Neural cell (in vitro differentiated cells): Measurements from ENCODE around the gene RBFOX2. TPM values are rescaled to one million over a fixed set of nuclear protein-coding genes. Genes with fewer than 3 reads are reported as not detected.

Experiments
- H2AFZ ChIP-seq: fragments of 200-600, 300-800 bp; sonication (generic), shearing (Covaris generic); 2 replicates; pipeline ENCODE4 v1.6.0; 2014; ENCODE audit warnings: low read depth, mild to moderate bottlenecking, antibody characterized with exemption, low read length, moderate library complexity
- H3F3A ChIP-seq: fragments of 200-600 bp; shearing (Covaris generic); 2 replicates; pipeline ENCODE4 v1.6.1; 2016; ENCODE audit warnings: mild to moderate bottlenecking, moderate library complexity, mixed read lengths, antibody characterized with exemption, low read length; ENCODE audit not compliant: insufficient read depth, poor library complexity, severe bottlenecking
- H3K27ac ChIP-seq: fragments of 200-600, 300-800 bp; sonication (generic), shearing (Covaris generic); 2 replicates; pipeline ENCODE4 v1.5.1; 2014; ENCODE audit warnings: mild to moderate bottlenecking, low read length, moderate library complexity
- H3K27me3 ChIP-seq: fragments of 300-800, 200-600 bp; sonication (generic), shearing (Covaris generic); 2 replicates; pipeline ENCODE4 v1.6.0; 2014; ENCODE audit warnings: mild to moderate bottlenecking, low read depth, low read length, moderate library complexity; ENCODE audit not compliant: insufficient read depth
- H3K36me3 ChIP-seq: fragments of 300-800, 200-600 bp; sonication (generic), shearing (Covaris generic); 2 replicates; pipeline ENCODE4 v1.5.1; 2014; ENCODE audit warnings: mild to moderate bottlenecking, antibody characterized with exemption, low read length, moderate library complexity; ENCODE audit not compliant: insufficient read depth
- H3K4me2 ChIP-seq: fragments of 300-800, 200-600 bp; sonication (generic), shearing (Covaris generic); 2 replicates; pipeline ENCODE4 v1.6.0; 2014; ENCODE audit warnings: mild to moderate bottlenecking, low read length
- H3K4me3 ChIP-seq: fragments of 300-800, 200-600 bp; sonication (generic), shearing (Covaris generic); 2 replicates; pipeline ENCODE4 v1.5.1; 2014; ENCODE audit warnings: mild to moderate bottlenecking, low read length, moderate library complexity
- H3K79me2 ChIP-seq: fragments of 200-600 bp; shearing (Covaris generic); replicated peaks from 2 replicates; pipeline ENCODE4 v1.6.0; 2014; ENCODE audit warnings: mild to moderate bottlenecking, low read length, moderate library complexity; ENCODE audit not compliant: insufficient read depth
- H3K9ac ChIP-seq: fragments of 300-800, 200-600 bp; sonication (generic), shearing (Covaris generic); 2 replicates; pipeline ENCODE4 v1.6.1; 2016; ENCODE audit warnings: mild to moderate bottlenecking, low read length, mixed read lengths
- H3K9me2 ChIP-seq: fragments of 200-600 bp; shearing (Covaris generic); 2 replicates; pipeline ENCODE4 v1.6.1; 2016; ENCODE audit warnings: mild to moderate bottlenecking, low read length, mixed read lengths; ENCODE audit not compliant: insufficient read depth
- H3K9me3 ChIP-seq: fragments of 200-600, 300-800 bp; sonication (generic), shearing (Covaris generic); 2 replicates; pipeline ENCODE4 v1.6.1; 2016; ENCODE audit warnings: mild to moderate bottlenecking, mixed run types, low read length, moderate library complexity, mixed read lengths
- H4K20me1 ChIP-seq: fragments of 200-600 bp; shearing (Covaris generic); 2 replicates; pipeline ENCODE4 v1.6.1; 2016; ENCODE audit warnings: mild to moderate bottlenecking, mixed run types; ENCODE audit not compliant: insufficient read depth
- EP300 ChIP-seq: fragments of 450-650 bp; conservative IDR thresholded peaks from 2 replicates; pipeline ENCODE4 v1.6.1; 2014; ENCODE audit warnings: antibody characterized with exemption, mild to moderate bottlenecking, moderate library complexity; ENCODE audit not compliant: poor library complexity, severe bottlenecking
- EZH2 ChIP-seq: fragments of 200-600, 300-800 bp; shearing (Covaris generic), sonication (generic); IDR thresholded peaks from 2 replicates; pipeline ENCODE4 v1.6.1; 2014; ENCODE audit warnings: antibody characterized with exemption, low read length, borderline replicate concordance, mild to moderate bottlenecking; ENCODE audit not compliant: insufficient read depth, poor library complexity, severe bottlenecking
- MXI1 ChIP-seq: fragments of 450-650 bp; conservative IDR thresholded peaks from 2 replicates; pipeline ENCODE4 v1.6.1; 2014; ENCODE audit warnings: antibody characterized with exemption, mild to moderate bottlenecking; ENCODE audit not compliant: poor library complexity, severe bottlenecking
- POLR2AphosphoS5 ChIP-seq: IDR thresholded peaks from 2 replicates; pipeline ENCODE4 v1.6.1; 2012
- RAD21 ChIP-seq: fragments of 450-650 bp; conservative IDR thresholded peaks from 2 replicates; pipeline ENCODE4 v1.6.1; 2014; ENCODE audit warnings: antibody characterized with exemption, mild to moderate bottlenecking, moderate library complexity
- SMC3 ChIP-seq: fragments of 450-650 bp; conservative IDR thresholded peaks from 2 replicates; pipeline ENCODE4 v1.6.1; 2014; ENCODE audit warnings: antibody characterized with exemption, mild to moderate bottlenecking, moderate library complexity; ENCODE audit not compliant: poor library complexity
- TAF1 ChIP-seq: IDR thresholded peaks from 2 replicates; pipeline ENCODE4 v1.6.1; 2012; ENCODE audit warnings: low read depth
- polyA plus RNA-seq: library from polyadenylated mRNA; depleted of rRNA; stranded (reverse); fragments of >200 nt; gene quantifications from 2 replicates; pipeline ENCODE4 v1.2.3, GENCODE V29; 2014
- TF ChIP-seq, protein P1 (sequence below): fragments of 450-650 bp; IDR thresholded peaks from 2 replicates; pipeline ENCODE4 v1.5.1; 2014; ENCODE audit warnings: antibody characterized with exemption, mild to moderate bottlenecking, moderate library complexity; ENCODE audit not compliant: poor library complexity, severe bottlenecking
- TF ChIP-seq, protein P2 (sequence below): IDR thresholded peaks from 2 replicates; pipeline ENCODE4 v1.6.1; 2012; ENCODE audit warnings: borderline replicate concordance

The RBFOX2 gene
- polyA plus RNA-seq, 1 donor from 2014 or later, result 529 TPM

DNA sequence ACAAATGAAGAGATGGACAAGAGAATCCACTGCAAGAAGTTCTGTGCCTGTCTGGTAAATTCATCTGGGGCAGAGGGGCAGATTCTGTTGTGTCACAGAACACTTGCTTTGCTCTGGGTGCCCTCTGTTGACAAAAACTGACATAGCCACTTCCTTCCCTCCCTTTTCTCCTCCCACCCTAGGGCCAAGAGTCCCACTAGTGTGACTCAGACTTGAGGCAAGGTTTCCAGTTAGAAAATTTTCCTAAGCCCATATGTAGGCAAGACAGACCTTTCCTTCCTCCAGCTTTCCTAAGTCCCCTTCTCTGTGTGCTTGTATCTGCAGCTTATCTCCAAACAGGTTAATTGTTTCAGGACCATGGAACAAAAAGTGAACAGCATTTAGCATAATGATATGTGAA, 106.8 kb downstream of the RBFOX2 start:
- H3K4me3 ChIP-seq, result no peak overlapping the region
- H3K9ac ChIP-seq, result no peak overlapping the region
- H3K79me2 ChIP-seq, result peaks cover 35% of the 10 kb centered on the region
- H3K36me3 ChIP-seq, result no peaks in the 10 kb centered on the region
- no peaks in the 10 kb centered on the region for H3F3A ChIP-seq
- no peak overlapping the region for H2AFZ ChIP-seq
- H4K20me1 ChIP-seq, result peaks cover 3% of the 10 kb centered on the region
- H3K27me3 ChIP-seq, result no peaks in the 10 kb centered on the region
- no peak overlapping the region for H3K27ac ChIP-seq
- peak; percentile 62 for TF ChIP-seq RAD21
- TF ChIP-seq EP300, result no peak
- TF ChIP-seq TAF1, result no peak
- TF ChIP-seq EZH2, result no peak
- TF ChIP-seq SMC3, result peak; percentile 56
- TF ChIP-seq, protein P1, sequence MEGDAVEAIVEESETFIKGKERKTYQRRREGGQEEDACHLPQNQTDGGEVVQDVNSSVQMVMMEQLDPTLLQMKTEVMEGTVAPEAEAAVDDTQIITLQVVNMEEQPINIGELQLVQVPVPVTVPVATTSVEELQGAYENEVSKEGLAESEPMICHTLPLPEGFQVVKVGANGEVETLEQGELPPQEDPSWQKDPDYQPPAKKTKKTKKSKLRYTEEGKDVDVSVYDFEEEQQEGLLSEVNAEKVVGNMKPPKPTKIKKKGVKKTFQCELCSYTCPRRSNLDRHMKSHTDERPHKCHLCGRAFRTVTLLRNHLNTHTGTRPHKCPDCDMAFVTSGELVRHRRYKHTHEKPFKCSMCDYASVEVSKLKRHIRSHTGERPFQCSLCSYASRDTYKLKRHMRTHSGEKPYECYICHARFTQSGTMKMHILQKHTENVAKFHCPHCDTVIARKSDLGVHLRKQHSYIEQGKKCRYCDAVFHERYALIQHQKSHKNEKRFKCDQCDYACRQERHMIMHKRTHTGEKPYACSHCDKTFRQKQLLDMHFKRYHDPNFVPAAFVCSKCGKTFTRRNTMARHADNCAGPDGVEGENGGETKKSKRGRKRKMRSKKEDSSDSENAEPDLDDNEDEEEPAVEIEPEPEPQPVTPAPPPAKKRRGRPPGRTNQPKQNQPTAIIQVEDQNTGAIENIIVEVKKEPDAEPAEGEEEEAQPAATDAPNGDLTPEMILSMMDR, result peak; percentile 54
- no peak overlapping the region for H3K4me2 ChIP-seq
- no peaks in the 10 kb centered on the region for H3K9me3 ChIP-seq
- H3K9me2 ChIP-seq, result no peaks in the 10 kb centered on the region

DNA sequence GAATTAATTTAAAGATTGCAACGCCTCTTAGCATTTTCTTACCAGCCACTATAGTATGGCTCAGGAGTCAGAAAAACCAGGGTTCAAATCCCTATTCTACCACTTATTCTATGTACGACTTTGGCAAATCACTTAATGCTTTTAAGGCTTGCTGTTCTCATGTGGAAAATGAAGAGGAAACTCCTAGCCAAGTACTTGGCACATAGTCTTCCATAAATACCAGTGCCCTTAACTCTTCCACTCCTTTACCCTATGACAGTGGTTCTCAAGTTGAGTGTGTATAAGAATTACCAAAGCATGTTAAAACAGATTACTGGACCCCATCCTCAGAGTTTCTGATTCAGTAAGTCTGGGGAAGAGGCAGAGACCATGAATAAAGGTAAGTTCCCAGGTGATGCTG, 107.6 kb downstream of the RBFOX2 start:
- Histone ChIP-seq H3F3A (no peaks in the 10 kb centered on the region), H3K9ac (no peak overlapping the region), H3K27ac (no peak overlapping the region), H3K79me2 (peaks cover 28% of the 10 kb centered on the region), H3K36me3 (no peaks in the 10 kb centered on the region), H4K20me1 (peaks cover 3% of the 10 kb centered on the region), H3K4me3 (no peak overlapping the region), H3K9me2 (no peaks in the 10 kb centered on the region), H3K4me2 (no peak overlapping the region), H3K27me3 (no peaks in the 10 kb centered on the region), H2AFZ (no peak overlapping the region), H3K9me3 (no peaks in the 10 kb centered on the region)
- TF ChIP-seq, protein P2, sequence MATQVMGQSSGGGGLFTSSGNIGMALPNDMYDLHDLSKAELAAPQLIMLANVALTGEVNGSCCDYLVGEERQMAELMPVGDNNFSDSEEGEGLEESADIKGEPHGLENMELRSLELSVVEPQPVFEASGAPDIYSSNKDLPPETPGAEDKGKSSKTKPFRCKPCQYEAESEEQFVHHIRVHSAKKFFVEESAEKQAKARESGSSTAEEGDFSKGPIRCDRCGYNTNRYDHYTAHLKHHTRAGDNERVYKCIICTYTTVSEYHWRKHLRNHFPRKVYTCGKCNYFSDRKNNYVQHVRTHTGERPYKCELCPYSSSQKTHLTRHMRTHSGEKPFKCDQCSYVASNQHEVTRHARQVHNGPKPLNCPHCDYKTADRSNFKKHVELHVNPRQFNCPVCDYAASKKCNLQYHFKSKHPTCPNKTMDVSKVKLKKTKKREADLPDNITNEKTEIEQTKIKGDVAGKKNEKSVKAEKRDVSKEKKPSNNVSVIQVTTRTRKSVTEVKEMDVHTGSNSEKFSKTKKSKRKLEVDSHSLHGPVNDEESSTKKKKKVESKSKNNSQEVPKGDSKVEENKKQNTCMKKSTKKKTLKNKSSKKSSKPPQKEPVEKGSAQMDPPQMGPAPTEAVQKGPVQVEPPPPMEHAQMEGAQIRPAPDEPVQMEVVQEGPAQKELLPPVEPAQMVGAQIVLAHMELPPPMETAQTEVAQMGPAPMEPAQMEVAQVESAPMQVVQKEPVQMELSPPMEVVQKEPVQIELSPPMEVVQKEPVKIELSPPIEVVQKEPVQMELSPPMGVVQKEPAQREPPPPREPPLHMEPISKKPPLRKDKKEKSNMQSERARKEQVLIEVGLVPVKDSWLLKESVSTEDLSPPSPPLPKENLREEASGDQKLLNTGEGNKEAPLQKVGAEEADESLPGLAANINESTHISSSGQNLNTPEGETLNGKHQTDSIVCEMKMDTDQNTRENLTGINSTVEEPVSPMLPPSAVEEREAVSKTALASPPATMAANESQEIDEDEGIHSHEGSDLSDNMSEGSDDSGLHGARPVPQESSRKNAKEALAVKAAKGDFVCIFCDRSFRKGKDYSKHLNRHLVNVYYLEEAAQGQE, result no peak
- TF ChIP-seq MXI1 (no peak), RAD21 (no peak), EP300 (no peak), POLR2AphosphoS5 (no peak)

DNA sequence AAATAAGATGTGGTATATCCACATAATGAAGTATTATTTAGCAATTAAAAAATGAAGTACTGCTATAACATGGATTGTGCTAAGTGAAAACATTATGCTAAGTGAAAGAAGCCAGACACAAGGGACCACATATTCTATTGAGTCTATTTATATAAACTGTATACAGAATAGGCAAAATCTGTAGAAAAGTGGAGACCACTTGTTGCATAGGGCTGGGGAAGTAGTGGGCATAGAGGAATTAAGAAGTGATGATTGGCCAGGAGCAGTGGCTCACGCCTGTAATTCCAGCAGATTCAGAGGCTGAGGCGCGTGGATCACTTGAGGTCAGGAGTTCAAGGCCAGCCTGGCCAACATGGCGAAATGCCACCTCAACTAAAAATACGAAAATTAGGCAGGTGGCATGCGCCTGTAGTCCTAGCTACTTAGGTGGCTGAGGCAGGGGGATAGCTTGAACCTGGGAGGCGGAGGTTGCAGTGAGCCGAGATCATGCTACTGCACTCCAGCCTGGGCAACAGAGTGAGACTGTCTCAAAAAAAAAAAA, 109.6 kb downstream of the RBFOX2 start:
- Histone ChIP-seq H3K4me2 (no peak overlapping the region), H3K27me3 (no peaks in the 10 kb centered on the region), H3F3A (peaks cover 4% of the 10 kb centered on the region), H3K9ac (no peak overlapping the region), H3K4me3 (no peak overlapping the region), H3K36me3 (no peaks in the 10 kb centered on the region), H3K79me2 (peaks cover 36% of the 10 kb centered on the region), H3K9me2 (no peaks in the 10 kb centered on the region), H4K20me1 (peaks cover 3% of the 10 kb centered on the region), H3K9me3 (no peaks in the 10 kb centered on the region), H3K27ac (no peak overlapping the region), H2AFZ (no peak overlapping the region)
- TF ChIP-seq MXI1 (no peak), SMC3 (no peak), EP300 (no peak), RAD21 (no peak), EZH2 (no peak), POLR2AphosphoS5 (no peak), TAF1 (no peak)
- TF ChIP-seq, protein P1, result no peak
- TF ChIP-seq, protein P2, result no peak
